Measurements from ENCODE around the gene DSE.

Gene DSE

DNA sequence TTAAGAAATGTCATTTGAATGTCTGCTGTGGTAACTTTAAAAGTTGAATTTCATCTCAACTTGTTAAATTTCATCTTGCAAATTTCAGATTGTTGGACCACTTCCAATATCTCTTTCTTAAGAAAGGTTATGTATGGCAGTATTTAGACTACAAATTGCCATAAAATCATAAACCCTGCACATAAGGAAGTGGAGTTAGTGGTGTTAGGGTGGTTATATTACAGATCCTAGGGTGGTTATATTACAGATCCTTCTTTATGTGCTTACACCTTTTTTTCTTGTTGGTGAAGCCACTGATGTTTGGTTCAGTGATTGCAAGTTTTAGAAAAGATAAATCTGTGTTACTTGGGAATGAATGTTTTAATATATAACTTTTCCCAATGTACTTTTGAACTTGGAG, 9.0 kb downstream of the DSE start:
- no peak overlapping the region for H3K4me3 ChIP-seq (ENCODE audit: low read depth, low read length)
- TF ChIP-seq CTCF (IDR thresholded peaks at IDR 0.05; ENCODE audit: borderline replicate concordance, insufficient read depth, low read depth, low read length), result no peak

DNA sequence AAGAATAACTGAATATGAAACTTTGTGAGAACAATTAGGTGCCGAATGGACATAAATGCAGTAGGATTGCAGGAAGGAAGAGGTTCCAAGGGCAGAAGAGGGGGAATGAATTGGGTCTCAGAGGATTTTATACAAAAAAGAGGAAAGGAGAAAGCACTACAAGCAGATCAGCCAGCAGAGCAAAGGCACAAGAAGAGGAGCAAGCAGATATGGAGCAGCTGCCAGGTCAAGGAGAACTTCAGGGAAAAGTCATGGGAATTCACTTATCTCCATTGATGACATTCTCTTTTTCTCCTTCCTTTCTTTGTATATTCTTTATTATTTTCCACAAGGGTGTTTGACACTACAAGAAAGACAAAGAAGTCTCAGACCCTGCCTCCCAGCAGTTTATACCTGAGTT, 9.6 kb downstream of the DSE start:
- no peak overlapping the region for H3K4me3 ChIP-seq (ENCODE audit: low read depth, low read length)
- TF ChIP-seq CTCF (IDR thresholded peaks at IDR 0.05; ENCODE audit: borderline replicate concordance, insufficient read depth, low read depth, low read length), result no peak

DNA sequence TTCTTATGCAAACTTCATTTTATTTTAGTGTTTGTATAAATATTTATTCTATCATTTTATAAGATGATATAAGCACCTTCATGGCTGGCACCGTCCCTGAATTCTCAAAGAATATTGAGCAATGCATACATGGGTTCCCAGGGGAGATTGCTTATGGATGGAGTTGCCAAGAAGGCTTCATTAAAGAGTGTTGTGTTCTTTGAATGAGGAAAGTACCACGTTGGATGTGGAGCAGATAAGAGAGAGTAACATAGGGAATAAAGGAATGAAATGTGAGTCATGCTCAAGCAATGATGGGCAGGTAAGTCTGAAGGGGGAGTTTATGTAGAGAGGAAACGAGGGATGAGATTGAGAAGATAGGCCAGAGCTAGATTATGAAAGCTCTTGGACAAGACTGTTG, 10.3 kb downstream of the DSE start:
- TF ChIP-seq CTCF (IDR thresholded peaks at IDR 0.05; ENCODE audit: borderline replicate concordance, insufficient read depth, low read depth, low read length), result no peak

DNA sequence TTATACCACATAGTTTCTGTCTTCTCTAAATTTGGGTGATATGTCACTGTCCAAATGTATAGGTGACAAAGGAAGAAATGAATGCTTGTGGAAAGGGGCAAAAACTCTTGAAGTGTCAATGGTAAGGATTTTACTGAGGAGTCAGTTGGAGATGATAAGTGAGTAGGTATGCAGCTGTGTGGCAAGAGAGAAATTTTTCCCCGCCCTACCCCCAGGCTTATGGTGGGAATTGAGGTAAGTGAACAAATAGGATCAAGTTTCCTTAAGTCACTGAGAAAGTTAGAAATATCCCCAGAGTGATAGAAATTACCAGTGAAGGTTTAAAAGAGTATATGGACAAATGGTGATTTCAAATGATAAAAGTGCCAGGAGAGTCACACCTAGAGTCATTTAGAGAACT, 11.8 kb downstream of the DSE start:
- no peak for TF ChIP-seq CTCF (IDR thresholded peaks at IDR 0.05; ENCODE audit: borderline replicate concordance, insufficient read depth, low read depth, low read length)
- H3K4me3 ChIP-seq (ENCODE audit: low read depth, low read length), result no peak overlapping the region

More for the DNA sequence above, 10.3 kb downstream of the DSE start:
- H3K4me3 ChIP-seq (ENCODE audit: low read depth, low read length), result no peak overlapping the region

DNA sequence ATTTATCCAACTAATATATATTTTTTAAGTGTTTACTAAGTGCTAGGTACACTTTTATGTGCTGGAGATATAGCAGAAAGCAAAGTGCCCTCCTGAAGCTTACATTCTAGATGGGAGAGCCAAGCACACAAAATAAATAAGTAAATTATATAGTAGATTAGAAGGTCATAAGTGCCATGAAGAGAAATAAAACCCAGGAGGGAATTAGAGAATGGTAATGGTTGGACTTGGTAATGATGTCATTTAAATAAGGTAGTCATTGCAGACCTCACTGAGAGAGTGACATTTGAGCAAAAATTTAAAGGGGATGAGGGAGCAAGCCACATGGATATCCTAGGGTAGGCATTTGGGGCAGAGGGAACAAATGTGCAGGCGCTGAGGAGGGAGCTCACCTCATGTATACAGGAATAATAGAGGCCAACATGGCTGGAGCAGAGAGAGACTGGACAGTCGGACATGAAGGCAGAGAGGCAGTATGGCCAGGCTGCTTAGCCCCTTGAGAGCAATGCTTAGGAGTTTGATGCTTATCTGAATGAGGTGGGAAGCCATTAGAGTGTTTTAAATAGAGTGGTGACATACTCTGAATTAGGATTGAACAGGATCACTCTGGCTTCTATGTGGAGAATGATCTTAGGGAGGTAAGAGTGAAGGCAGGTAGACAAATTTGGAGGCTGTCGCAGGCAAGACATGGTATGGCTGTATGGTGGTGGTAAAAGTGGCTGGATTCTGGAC, 14.1 kb downstream of the DSE start:
- H3K4me3 ChIP-seq (ENCODE audit: low read depth, low read length), result no peak overlapping the region
- TF ChIP-seq CTCF (IDR thresholded peaks at IDR 0.05; ENCODE audit: borderline replicate concordance, insufficient read depth, low read depth, low read length), result no peak

DNA sequence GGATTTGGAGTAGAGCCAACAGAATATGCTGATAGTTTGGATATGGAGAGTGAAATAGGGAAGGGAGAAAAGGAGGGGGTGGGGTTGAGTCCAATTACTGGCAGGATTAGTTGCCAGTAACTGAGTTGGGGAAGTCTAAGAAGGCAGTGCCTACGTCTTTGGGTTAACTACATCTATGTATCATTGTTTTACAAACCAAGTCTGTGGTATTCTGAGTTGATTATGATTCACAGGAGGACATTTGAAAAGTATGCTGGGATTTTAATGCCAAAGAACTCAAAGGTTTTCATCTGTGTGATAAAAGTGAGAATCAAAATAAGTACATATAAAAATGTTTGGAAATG, 14.7 kb downstream of the DSE start:
- no peak for TF ChIP-seq CTCF (IDR thresholded peaks at IDR 0.05; ENCODE audit: borderline replicate concordance, insufficient read depth, low read depth, low read length)
- no peak overlapping the region for H3K4me3 ChIP-seq (ENCODE audit: low read depth, low read length)

DNA sequence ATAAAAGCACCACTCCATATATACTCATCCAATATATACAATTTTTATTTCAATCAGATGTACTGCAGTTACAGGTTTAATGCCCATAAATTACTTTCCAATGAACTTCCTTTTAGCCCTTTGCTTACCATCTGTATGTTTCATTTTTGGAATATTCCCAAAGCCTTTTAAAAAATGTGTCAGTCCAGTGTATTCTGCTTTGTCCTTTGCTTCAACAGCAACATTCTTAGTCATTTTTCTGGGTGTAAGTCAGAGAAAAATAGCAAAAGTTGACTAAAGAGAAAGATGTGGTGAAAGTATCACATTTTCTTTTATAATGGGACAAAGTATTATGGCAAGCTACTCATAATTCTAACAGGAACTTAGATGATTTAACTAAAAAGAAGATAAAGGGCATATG, 15.2 kb downstream of the DSE start:
- no peak overlapping the region for H3K4me3 ChIP-seq (ENCODE audit: low read depth, low read length)
- no peak for TF ChIP-seq CTCF (IDR thresholded peaks at IDR 0.05; ENCODE audit: borderline replicate concordance, insufficient read depth, low read depth, low read length)

Measured in GM12875 (cell line).